A673 (cell line): ENCODE measurements around the gene FGF3.

ENCODE experiments used
- CTCF ChIP-seq: fragments of 300-800, 200-600 bp; sonication (generic); conservative IDR thresholded peaks from 2 replicates; pipeline ENCODE4 v1.5.1; 2017; ENCODE audit warnings: low read depth, mild to moderate bottlenecking, antibody characterized with exemption, low read length, moderate library complexity, mixed read lengths
- EZH2 ChIP-seq: fragments of 200-600 bp; sonication (generic); IDR thresholded peaks from 2 replicates; pipeline ENCODE4 v1.6.1; 2017; ENCODE audit warnings: borderline replicate concordance, low read depth, mild to moderate bottlenecking, mixed read lengths, antibody characterized with exemption, low read length; ENCODE audit not compliant: poor library complexity, severe bottlenecking

- no peak for TF ChIP-seq EZH2
- no peak for TF ChIP-seq CTCF
These were observed 18.9 kb downstream of the FGF3 start for GRCh38 chr11:69800278-69800677.
